DOHH2 (cell line): ENCODE data around the gene NRXN3.

ENCODE experiments used
- EZH2phosphoT487 ChIP-seq: fragments of 200-600 bp; sonication (generic); IDR thresholded peaks from 2 replicates; pipeline ENCODE4 v1.6.1; 2017; ENCODE audit warnings: borderline replicate concordance, mild to moderate bottlenecking, antibody characterized with exemption, low read length, moderate library complexity, mixed read lengths
- TF ChIP-seq, protein P1 (sequence below): fragments of 200-600 bp; sonication (generic); IDR thresholded peaks from one replicate; pipeline ENCODE4 v1.5.1; 2014; ENCODE audit warnings: antibody characterized with exemption, mild to moderate bottlenecking, low read depth, low read length; ENCODE audit not compliant: poor library complexity, severe bottlenecking

DNA sequence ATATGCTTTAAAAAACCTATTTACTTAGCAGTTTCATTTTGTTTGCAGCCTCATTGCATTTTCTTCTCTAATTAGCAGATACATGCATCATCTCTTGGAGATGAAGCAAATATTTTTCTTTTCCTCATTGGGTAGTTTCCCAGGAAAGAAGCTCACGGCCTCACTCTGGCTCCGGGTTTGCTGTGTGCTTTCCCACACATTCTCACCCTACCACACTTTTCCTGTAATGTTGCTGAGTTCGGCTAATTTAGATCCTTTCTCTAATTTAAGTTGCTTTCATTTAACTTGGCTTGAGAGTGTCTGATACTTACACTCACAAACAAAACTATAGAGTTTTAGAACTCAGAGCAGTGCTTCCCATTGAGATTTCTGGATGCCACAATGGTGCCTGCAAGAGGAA is 928.2 kb downstream of the NRXN3 start:
- TF ChIP-seq, protein P1, sequence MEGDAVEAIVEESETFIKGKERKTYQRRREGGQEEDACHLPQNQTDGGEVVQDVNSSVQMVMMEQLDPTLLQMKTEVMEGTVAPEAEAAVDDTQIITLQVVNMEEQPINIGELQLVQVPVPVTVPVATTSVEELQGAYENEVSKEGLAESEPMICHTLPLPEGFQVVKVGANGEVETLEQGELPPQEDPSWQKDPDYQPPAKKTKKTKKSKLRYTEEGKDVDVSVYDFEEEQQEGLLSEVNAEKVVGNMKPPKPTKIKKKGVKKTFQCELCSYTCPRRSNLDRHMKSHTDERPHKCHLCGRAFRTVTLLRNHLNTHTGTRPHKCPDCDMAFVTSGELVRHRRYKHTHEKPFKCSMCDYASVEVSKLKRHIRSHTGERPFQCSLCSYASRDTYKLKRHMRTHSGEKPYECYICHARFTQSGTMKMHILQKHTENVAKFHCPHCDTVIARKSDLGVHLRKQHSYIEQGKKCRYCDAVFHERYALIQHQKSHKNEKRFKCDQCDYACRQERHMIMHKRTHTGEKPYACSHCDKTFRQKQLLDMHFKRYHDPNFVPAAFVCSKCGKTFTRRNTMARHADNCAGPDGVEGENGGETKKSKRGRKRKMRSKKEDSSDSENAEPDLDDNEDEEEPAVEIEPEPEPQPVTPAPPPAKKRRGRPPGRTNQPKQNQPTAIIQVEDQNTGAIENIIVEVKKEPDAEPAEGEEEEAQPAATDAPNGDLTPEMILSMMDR = no peak
- TF ChIP-seq EZH2phosphoT487 = no peak
